ENCODE data around the gene SLC46A1.

DNA sequence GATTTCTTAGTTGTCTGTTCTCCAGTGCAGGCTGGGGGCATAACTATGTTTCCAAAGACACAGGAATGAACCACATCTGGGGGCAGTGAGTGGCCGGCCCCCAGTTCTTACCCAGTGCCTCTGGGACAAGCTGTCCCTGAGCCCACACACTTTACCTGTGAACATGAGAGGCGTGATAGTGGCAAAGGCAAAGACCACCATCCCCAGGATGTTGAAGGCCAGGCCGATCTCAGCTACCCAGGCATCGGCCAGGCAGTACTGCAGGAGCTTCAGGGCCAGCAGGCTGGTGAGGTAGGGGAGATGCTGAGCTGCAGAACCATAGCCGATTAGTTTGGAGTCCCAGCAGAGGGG lies 1.6 kb downstream of the SLC46A1 start:
- TF ChIP-seq, protein P1, sequence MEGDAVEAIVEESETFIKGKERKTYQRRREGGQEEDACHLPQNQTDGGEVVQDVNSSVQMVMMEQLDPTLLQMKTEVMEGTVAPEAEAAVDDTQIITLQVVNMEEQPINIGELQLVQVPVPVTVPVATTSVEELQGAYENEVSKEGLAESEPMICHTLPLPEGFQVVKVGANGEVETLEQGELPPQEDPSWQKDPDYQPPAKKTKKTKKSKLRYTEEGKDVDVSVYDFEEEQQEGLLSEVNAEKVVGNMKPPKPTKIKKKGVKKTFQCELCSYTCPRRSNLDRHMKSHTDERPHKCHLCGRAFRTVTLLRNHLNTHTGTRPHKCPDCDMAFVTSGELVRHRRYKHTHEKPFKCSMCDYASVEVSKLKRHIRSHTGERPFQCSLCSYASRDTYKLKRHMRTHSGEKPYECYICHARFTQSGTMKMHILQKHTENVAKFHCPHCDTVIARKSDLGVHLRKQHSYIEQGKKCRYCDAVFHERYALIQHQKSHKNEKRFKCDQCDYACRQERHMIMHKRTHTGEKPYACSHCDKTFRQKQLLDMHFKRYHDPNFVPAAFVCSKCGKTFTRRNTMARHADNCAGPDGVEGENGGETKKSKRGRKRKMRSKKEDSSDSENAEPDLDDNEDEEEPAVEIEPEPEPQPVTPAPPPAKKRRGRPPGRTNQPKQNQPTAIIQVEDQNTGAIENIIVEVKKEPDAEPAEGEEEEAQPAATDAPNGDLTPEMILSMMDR (conservative IDR thresholded peaks at IDR 0.05 in 1 of 2, IDR thresholded peaks at IDR 0.05 in 1 of 2; ENCODE audit: extremely low read depth in 1 of 2, insufficient read depth in 1 of 2, low read depth in 1 of 2, low read length in 2 of 2), result no peak
- no peak for TF ChIP-seq EZH2 (IDR thresholded peaks at IDR 0.05; ENCODE audit: borderline replicate concordance, low read length)
